ENCODE data around the gene EEF1E1. TPM values are rescaled to one million over a fixed set of nuclear protein-coding genes. Genes with fewer than 3 reads are reported as not detected.

The EEF1E1 gene
- total and polyA plus RNA-seq, 9 of the 15 experiments (the other 6 are each of a cell fraction or from before 2014, with no cell fraction given), result 135 to 1,355 (median 327) TPM

DNA sequence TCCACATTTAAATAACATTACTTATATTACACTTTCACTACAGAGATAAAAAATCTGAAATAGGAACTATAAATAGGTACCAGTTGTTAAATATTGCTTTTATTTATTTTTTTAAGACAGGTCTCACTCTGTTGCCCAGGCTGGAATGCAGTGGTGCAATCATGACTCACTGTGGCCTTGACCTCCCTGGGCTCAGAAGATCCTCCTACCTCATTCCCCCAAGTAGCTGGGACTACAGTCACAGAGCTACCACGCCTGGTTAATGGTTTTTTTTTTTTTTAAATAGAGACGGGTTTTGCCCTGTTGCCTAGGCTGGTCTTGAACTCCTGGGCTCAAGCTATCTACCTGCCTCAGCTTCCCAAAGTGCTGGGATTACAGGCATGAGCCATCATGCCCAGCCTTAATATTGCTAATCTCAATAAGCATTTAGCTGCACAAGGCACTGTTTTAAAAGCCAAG, 17.3 kb downstream of the EEF1E1 start:
- FAIRE-seq, result peak; percentile 80
- no peak overlapping the region for H3K4me3 ChIP-seq
- H3K36me3 ChIP-seq (ENCODE audit: control insufficient read depth, insufficient read depth, low read length), result peaks cover 92% of the 10 kb centered on the region
- peak overlapping the region in 1 of 2 experiments; percentile 6; a peak in 1 of 4 replicates for H3K9ac ChIP-seq (ENCODE audit: insufficient read depth in 1 of 2, low read depth in 2 of 2, low read length in 2 of 2)
- 11% methylated on average over 2 of the region's 2 CpGs for WGBS (ENCODE audit: insufficient coverage, low coverage, missing lambda C conversion rate)
- H3K79me2 ChIP-seq (ENCODE audit: control insufficient read depth, insufficient read depth, low read length), result peaks cover 68% of the 10 kb centered on the region
- no peaks in the 10 kb centered on the region for H3K9me3 ChIP-seq (replicated peaks; ENCODE audit: control insufficient read depth, insufficient read depth, low read depth, low read length)
- peak overlapping the region; percentile 47; the same call in 1 of the 3 replicates for H3K27ac ChIP-seq (ENCODE audit: extremely low read depth, low read depth, low read length)
- H3K4me2 ChIP-seq (ENCODE audit: insufficient read depth, low read length), result no peak overlapping the region
- H3K9me1 ChIP-seq (ENCODE audit: control insufficient read depth, insufficient read depth, low read length), result no peaks in the 10 kb centered on the region
- no peaks in the 10 kb centered on the region for H3K27me3 ChIP-seq (ENCODE audit: control insufficient read depth in 2 of 2, insufficient read depth in 2 of 2, low read length in 2 of 2)
- peaks cover 0 to 23% of the 10 kb centered on the region in 2 experiments; a peak in 4 of 5 replicates for H3K4me1 ChIP-seq (replicated peaks in 1 of 2; ENCODE audit: control insufficient read depth in 2 of 2, insufficient read depth in 2 of 2, low read length in 2 of 2)
- ChIA-PET CTCF (ENCODE audit: low intra/inter-chr PET ratio) (no interaction called here), POLR2A (interaction anchor here (0.5 to 2.8 kb wide), 7 partner anchors 13 to 369 kb away, joined by 3 to 11 read pairs (median 4); partner anchors contain the start of genes BLOC1S5 and EEF1E1)
- intact Hi-C loops (cut with micrococcal nuclease), result no loop called here
- DNase-seq (ENCODE audit: extremely low read depth in 1 of 4, low spot score in 3 of 4), result peak in 1 of 4 experiments; percentile 77
- H4K20me1 ChIP-seq (replicated peaks; ENCODE audit: control insufficient read depth, insufficient read depth, low read length), result peaks cover 3% of the 10 kb centered on the region; the same call in 1 of the 2 replicates
- ATAC-seq, result peak; percentile 90
- in situ Hi-C loops (cut with MboI), result no loop called here
- BruUV-seq (replicated peaks), result TSS peak; percentile 1
- H2AFZ ChIP-seq (ENCODE audit: low read depth, low read length), result no peak overlapping the region
- TF ChIP-seq CREM (IDR thresholded peaks at IDR 0.05; ENCODE audit: low read depth) (peak; percentile 53), ZNF24 (IDR thresholded peaks at IDR 0.05) (no peak), TFAM (CRISPR knock-in tag; conservative IDR thresholded peaks at IDR 0.05) (no peak), XRCC5 (IDR thresholded peaks at IDR 0.05; ENCODE audit: low read depth, low read length) (no peak), TEAD1 (CRISPR knock-in tag; IDR thresholded peaks at IDR 0.05) (peak in 1 of 2 experiments; percentile 98; a peak in 2 of 4 replicates), ZNF263 (CRISPR knock-in tag; IDR thresholded peaks at IDR 0.05; ENCODE audit: borderline replicate concordance) (no peak), ZNF764 (CRISPR knock-in tag; IDR thresholded peaks at IDR 0.05; ENCODE audit: low read depth) (no peak), ADNP (tag; IDR thresholded peaks at IDR 0.05) (0 out of 2 replicates have a peak, but pooled peaks have one; percentile 24), TRIM24 (IDR thresholded peaks at IDR 0.05) (peak in 1 of 2 experiments; percentile 48; a peak in 2 of 4 replicates), TEAD2 (tag; IDR thresholded peaks at IDR 0.05) (peak; percentile 57; the same call in 1 of the 2 replicates), RBFOX2 (IDR thresholded peaks at IDR 0.05; ENCODE audit: low read depth, low read length) (no peak), RBM25 (IDR thresholded peaks at IDR 0.05; ENCODE audit: low read depth, low read length, severe bottlenecking) (peak; percentile 52), FOS (IDR thresholded peaks at IDR 0.05; ENCODE audit: extremely low read depth, insufficient read length) (peak; percentile 9), SMARCA5 (IDR thresholded peaks at IDR 0.05) (peak; percentile 87), DMBX1 (CRISPR knock-in tag; IDR thresholded peaks at IDR 0.05; ENCODE audit: borderline replicate concordance) (peak; percentile 42; the same call in 1 of the 2 replicates), FOXK1 (CRISPR knock-in tag; IDR thresholded peaks at IDR 0.05; ENCODE audit: borderline replicate concordance) (no peak), MECOM (CRISPR knock-in tag; IDR thresholded peaks at IDR 0.05) (no peak), FOSL1 (tag; conservative IDR thresholded peaks at IDR 0.05) (peak; percentile 97), MEIS2 (IDR thresholded peaks at IDR 0.05; ENCODE audit: partially characterized antibody) (no peak), RNF2 (IDR thresholded peaks at IDR 0.05) (no peak), MYNN (IDR thresholded peaks at IDR 0.05) (0 out of 2 replicates have a peak, but pooled peaks have one; percentile 30), MYNN (CRISPR knock-in tag; IDR thresholded peaks at IDR 0.05) (no peak)
- TF ChIP-seq, protein P1, sequence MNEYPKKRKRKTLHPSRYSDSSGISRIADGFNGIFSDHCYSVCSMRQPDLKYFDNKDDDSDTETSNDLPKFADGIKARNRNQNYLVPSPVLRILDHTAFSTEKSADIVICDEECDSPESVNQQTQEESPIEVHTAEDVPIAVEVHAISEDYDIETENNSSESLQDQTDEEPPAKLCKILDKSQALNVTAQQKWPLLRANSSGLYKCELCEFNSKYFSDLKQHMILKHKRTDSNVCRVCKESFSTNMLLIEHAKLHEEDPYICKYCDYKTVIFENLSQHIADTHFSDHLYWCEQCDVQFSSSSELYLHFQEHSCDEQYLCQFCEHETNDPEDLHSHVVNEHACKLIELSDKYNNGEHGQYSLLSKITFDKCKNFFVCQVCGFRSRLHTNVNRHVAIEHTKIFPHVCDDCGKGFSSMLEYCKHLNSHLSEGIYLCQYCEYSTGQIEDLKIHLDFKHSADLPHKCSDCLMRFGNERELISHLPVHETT (CRISPR knock-in tag; conservative IDR thresholded peaks at IDR 0.05 in 1 of 2, IDR thresholded peaks at IDR 0.05 in 1 of 2), result no peak
- TF ChIP-seq, protein P2, sequence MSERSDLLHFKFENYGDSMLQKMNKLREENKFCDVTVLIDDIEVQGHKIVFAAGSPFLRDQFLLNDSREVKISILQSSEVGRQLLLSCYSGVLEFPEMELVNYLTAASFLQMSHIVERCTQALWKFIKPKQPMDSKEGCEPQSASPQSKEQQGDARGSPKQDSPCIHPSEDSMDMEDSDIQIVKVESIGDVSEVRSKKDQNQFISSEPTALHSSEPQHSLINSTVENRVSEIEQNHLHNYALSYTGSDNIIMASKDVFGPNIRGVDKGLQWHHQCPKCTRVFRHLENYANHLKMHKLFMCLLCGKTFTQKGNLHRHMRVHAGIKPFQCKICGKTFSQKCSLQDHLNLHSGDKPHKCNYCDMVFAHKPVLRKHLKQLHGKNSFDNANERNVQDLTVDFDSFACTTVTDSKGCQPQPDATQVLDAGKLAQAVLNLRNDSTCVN (CRISPR knock-in tag; IDR thresholded peaks at IDR 0.05), result no peak
